GM12865 (cell line): ENCODE results near the gene SLC49A3.
A peak's percentile ranks its signal among the peaks of the same experiment; 100 is the strongest.
"Not testable (repeated sequence)": the region's sequence is repeated elsewhere in the genome, so short reads cannot be mapped to it uniquely, and the experiment has no call there.

Experiments used
- DNase-seq: peaks from one replicate; pipeline ENCODE4 v3.0.0; 2010; ENCODE audit warnings: low read depth
- H3K4me3 ChIP-seq: 2 replicates; pipeline ENCODE4 v1.5.1; 2011; ENCODE audit warnings: mild to moderate bottlenecking, low read depth, low read length, control low read depth
- TF ChIP-seq, protein P1 (sequence below): IDR thresholded peaks from 2 replicates; pipeline ENCODE4 v1.5.1; 2011; ENCODE audit warnings: low read length, control low read depth, low read depth, inconsistent platforms; ENCODE audit not compliant: insufficient read depth; ENCODE audit errors: missing control alignments

SLC49A3 gene

DNA sequence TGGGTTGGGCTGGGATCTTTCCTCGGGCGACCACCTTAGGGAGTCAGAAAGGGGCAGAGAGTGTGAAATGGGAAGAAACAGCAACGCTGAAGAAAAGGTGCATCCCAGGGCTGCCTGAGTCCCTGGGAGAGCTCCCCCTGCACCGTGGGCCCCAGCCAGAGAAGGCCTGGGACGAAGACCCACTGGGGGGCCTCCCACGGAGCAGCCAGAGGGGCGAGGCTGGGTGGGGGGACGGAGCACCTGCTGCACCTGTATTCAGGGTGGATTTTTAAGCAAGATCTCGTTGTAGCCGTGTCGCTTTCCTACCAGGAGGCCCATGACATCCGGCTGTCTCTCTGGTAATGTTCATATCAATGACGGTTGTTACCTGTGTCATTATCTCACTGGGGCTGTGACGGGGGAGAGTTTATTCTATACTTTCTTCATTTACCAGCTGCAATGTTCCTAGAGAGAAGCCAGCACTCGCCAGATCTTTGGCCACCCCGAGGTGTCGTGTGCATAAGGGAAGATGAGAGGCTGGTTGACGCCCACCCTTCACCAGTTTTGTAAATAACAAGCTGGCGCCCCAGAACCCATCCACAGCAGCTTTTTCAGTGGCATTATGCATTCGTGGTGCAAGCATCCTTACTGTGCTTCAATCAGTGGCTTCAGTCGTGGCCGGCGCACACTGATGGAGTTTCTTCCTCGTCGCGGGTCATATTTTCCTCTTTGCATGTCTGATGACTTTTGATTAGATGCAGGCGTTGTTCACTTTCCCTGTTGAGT, 11.0 kb upstream of the SLC49A3 start:
- TF ChIP-seq, protein P1, sequence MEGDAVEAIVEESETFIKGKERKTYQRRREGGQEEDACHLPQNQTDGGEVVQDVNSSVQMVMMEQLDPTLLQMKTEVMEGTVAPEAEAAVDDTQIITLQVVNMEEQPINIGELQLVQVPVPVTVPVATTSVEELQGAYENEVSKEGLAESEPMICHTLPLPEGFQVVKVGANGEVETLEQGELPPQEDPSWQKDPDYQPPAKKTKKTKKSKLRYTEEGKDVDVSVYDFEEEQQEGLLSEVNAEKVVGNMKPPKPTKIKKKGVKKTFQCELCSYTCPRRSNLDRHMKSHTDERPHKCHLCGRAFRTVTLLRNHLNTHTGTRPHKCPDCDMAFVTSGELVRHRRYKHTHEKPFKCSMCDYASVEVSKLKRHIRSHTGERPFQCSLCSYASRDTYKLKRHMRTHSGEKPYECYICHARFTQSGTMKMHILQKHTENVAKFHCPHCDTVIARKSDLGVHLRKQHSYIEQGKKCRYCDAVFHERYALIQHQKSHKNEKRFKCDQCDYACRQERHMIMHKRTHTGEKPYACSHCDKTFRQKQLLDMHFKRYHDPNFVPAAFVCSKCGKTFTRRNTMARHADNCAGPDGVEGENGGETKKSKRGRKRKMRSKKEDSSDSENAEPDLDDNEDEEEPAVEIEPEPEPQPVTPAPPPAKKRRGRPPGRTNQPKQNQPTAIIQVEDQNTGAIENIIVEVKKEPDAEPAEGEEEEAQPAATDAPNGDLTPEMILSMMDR = no peak
- H3K4me3 ChIP-seq = no peak overlapping the region
- no peak for DNase-seq

DNA sequence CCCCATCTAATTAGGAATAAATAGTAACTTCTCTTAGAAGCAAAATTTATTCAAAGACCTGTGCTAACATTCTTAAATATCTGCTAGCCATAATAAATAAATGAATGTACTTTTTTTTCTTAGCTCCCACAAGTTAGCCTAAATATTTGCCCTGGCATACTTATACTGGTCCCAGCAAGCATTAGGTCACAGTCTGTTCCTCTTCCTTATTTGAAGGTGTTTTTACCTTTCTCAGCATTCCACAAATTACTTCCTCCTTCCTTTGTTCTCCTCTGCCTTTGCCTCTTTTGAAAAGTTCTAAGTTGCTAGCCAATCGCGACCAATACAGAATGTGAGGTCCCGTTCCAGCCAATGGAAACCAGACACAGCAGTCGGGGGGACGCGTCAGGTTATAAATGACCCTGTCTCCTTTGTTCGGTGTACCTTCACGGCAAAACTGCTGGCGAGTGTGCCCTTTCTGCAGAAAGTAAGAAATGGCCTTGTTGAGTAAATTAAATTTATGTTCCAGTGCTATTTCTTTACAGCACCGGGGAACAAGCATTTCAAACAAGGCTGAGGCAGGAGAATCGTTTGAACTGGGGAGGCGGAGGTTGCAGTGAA, 5.5 kb upstream of the SLC49A3 start:
- H3K4me3 ChIP-seq, DNase-seq: not testable (repeated sequence)

DNA sequence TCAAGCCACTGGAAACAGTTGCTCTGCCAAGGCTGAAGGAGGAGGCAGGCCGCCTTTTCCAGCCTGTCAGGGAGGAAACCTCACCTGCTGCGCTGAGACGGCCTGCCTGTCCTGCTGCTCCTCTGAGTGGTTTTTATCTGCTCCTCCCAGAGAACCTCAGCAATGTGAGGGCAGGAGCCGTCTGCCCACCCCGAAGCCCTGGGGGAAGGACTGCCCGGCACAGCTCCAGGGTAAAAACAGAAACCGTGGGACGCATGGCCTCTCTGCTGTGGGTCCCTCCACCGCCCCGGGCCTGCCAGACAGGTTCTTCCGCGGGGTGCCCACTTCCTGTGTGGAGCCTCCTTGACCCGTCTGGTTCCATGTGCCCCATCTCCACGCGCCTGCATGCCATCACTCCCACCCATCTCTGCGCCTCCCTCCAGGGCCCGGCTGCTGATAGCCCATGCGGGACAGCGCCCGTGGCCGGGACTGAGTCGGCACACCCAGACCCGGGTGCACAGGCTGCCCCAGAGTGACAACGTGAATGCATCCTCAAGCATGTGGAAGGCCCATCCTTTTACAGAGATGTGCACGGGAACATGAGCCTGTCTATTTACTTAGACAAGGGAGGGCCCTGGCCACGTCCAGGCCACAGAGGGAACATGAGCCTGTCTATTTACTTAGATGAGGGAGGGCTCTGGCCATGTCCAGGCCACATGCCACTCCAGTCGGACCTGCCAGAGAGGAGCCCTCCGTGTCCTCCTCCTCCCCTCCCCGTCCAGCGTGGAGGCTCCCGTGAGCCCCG, 4.0 kb upstream of the SLC49A3 start:
- no peak for DNase-seq
- no peak overlapping the region for H3K4me3 ChIP-seq
- TF ChIP-seq, protein P1 = no peak

DNA sequence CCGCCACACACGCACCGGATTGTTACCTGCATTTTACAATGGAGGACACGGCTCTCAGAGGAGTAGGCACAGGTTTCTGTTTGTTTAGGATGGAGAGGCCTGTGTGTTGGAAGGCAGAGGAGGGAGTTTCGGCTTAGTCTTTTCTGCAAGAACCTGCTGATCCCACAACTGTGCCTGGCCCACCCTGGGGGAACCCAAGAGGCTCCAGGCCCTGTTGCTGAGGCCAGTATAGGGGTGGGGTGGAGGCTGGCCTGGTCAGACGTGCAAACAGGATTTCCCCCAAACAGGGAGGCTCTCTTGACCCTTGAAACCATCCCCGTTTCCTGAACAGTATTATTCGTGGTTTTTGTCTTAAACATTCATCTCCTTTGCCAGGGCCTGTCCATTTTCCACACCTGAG, 772 bp upstream of the SLC49A3 start:
- TF ChIP-seq, protein P1 = no peak
- no peak overlapping the region for H3K4me3 ChIP-seq
- peak; percentile 31 for DNase-seq

DNA sequence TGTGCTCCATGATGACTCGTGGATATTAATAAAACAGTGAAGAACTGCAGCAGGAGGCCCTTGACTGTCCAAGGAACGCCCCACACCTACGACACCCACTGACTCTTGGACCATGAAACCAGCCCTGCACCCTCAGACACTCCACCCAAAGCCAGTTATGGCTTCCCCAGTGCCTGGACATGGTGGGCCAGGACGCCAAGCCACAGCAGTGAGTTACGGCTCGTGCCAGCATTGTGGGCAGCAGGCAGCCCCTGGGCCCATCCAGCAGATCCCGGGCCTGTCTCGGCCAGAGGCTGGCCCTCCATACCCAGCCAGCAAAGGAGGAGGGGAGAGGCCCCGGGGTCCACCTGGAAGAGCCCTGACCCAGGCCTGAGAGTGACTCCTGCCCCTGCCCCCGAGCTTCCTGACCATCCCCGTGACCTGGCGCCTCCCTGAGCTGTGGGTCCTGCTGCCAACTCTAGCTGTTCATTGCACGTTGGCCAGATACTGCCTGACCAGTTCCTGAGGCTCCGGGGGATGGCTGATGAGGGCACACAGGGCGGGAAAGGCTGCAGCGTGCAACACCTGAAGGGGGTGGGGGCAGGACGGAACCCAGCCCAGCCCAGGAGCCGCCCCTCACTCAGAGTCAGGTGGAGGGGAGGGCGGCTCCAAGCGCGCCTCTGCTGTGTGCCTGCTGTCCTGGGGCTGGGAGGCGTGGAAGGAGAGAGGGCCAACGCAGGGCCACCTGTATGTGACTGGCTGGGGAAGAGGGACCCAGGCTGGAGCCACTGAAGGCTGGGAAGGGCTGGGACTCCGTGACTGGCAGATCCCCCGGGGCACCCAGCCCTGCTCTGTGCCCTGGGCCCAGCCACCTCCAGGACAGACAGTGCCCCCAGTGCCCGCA, 739 bp downstream of the SLC49A3 start:
- DNase-seq = no peak
- TF ChIP-seq, protein P1 = no peak
- H3K4me3 ChIP-seq = no peak overlapping the region

DNA sequence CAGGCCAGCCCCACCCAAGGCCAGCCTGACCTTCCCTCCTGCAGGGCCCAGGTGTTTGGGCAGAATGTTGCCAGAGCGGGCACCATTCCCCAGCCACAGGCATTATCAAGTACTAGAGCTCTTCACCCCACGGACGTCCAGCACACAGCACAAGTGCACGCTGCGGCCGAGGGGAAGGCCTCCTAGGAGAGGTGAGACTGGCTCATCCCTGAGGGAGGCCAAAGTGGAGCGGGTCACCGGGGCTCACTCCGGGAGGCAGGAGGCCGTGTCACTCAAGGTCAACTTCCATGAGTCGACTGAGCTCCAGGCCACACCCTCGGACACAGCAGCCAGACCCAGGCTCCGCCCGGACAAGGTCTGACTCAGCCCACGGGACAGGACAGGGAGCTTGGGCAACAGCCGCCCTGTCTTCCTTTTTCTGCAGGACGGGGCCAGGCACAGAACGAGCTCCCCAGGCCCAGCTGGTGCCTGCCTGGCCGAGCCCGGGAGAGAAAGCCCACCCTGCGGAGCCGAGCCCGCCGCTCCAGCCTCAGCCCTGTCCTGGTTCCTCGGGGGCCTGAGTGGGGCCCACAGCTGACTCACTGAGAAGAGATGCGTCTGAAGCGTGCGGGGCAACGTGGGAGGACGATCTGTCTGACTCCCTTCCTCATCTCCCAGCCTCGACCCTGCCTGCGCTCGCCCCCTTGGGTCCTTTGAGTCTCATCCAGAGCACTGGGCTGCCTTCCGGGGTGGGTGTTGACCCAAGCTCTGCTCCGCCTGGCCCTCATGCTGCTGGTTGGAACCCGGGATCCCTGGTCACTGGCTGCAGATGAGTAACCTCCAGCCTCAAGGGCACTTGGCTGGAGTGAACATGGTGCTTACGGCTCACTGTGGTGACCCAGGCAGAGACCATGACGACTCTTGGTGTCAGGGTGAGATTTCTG, 1.6 kb downstream of the SLC49A3 start:
- H3K4me3 ChIP-seq = no peak overlapping the region
- DNase-seq = no peak
- TF ChIP-seq, protein P1 = no peak
